ENCODE measurements around the gene SDHB.

DNA sequence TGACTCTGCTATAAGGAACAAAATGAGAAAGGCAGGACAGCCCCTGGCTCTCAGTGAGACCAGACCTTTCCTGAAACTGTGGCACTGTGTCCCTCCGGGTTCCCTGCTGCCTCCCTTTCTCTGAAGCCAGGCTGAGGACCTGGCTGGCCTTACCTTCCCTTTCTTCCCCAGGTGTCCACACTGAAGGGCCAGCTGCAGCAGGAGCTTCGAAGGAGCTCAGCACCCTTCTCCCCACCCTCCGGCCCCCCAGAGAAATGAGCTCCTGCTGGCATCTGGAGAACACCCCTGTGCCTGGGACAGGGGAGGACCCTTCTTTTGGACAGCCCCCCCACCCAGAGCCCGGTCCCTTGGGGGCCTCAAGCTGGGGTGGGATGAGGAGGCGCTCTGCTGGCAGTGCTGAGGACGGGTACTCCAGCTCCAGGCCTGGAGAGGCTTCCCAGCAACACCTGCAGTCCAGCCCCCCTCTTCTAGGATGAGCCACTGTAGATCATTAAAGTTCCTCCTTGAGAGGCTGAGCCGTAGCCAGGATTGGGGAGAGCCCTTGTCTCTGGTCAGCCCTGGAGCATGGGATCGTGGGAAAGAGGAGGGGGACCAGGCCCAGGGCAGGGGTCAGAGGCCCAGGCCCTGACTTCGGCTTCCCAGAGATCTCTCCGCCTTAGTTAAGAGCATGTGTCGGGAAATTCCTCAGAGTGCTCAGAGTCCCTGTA lies 81.5 kb downstream of the SDHB start:
- TF ChIP-seq, protein P1, sequence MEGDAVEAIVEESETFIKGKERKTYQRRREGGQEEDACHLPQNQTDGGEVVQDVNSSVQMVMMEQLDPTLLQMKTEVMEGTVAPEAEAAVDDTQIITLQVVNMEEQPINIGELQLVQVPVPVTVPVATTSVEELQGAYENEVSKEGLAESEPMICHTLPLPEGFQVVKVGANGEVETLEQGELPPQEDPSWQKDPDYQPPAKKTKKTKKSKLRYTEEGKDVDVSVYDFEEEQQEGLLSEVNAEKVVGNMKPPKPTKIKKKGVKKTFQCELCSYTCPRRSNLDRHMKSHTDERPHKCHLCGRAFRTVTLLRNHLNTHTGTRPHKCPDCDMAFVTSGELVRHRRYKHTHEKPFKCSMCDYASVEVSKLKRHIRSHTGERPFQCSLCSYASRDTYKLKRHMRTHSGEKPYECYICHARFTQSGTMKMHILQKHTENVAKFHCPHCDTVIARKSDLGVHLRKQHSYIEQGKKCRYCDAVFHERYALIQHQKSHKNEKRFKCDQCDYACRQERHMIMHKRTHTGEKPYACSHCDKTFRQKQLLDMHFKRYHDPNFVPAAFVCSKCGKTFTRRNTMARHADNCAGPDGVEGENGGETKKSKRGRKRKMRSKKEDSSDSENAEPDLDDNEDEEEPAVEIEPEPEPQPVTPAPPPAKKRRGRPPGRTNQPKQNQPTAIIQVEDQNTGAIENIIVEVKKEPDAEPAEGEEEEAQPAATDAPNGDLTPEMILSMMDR (IDR thresholded peaks at IDR 0.05): no peak
- TF ChIP-seq POLR2AphosphoS5 (IDR thresholded peaks at IDR 0.05): no peak

All from breast epithelium (tissue), 3 donors.